Activated naive CD8-positive, alpha-beta T cell treated with anti-CD3 and anti-CD28 coated beads for 36 hours (primary cell): ENCODE data around the gene RNF181. TPM values are rescaled to one million over a fixed set of nuclear protein-coding genes. Genes with fewer than 3 reads are reported as not detected.

ENCODE experiments used
- DNase-seq: peaks from one replicate; pipeline ENCODE4 v3.0.0; 2021
- H3K27ac Mint-ChIP-seq: one replicate; pipeline ENCODE4 v1.8.0; 2022; ENCODE audit warnings: mild to moderate bottlenecking, moderate library complexity, mixed read lengths
- H3K27me3 Mint-ChIP-seq: one replicate; pipeline ENCODE4 v1.8.0; 2022; ENCODE audit warnings: mild to moderate bottlenecking, mixed read lengths
- H3K36me3 Mint-ChIP-seq: one replicate; pipeline ENCODE4 v1.8.0; 2021; ENCODE audit warnings: mild to moderate bottlenecking, mixed read lengths
- H3K4me1 Mint-ChIP-seq: one replicate; pipeline ENCODE4 v1.8.0; 2021; ENCODE audit warnings: mixed read lengths
- H3K4me3 Mint-ChIP-seq: one replicate; pipeline ENCODE4 v1.8.0; 2022; ENCODE audit warnings: mild to moderate bottlenecking, moderate library complexity, mixed read lengths
- H3K9me3 Mint-ChIP-seq: one replicate; pipeline ENCODE4 v1.8.0; 2022; ENCODE audit warnings: mixed read lengths
- total RNA-seq, 2 experiments: library from RNA; stranded (reverse); gene quantifications; one replicate each; pipeline ENCODE4 v1.2.3, GENCODE V29; 2021

The RNF181 gene
- total RNA-seq, 2 experiments from 2014 or later = 90.9 to 104 TPM

- peak overlapping the region; percentile 95 for H3K27ac Mint-ChIP-seq
- peaks cover 40% of the 10 kb centered on the region for H3K4me1 Mint-ChIP-seq
- H3K27me3 Mint-ChIP-seq = no peaks in the 10 kb centered on the region
- H3K9me3 Mint-ChIP-seq = no peaks in the 10 kb centered on the region
- peak overlapping the region; percentile 98 for H3K4me3 Mint-ChIP-seq
- peaks cover 3% of the 10 kb centered on the region for H3K36me3 Mint-ChIP-seq
- peak; percentile 42 for DNase-seq
Observed at GRCh38 chr2:85560812-85561279, 34.7 kb upstream of the RNF181 start.

- peak; percentile 93 for DNase-seq
- Mint-ChIP-seq H3K4me1 (peaks cover 40% of the 10 kb centered on the region), H3K27ac (peak within 1 kb of the TSS; percentile 95), H3K36me3 (peaks cover 2% of the 10 kb centered on the region), H3K27me3 (no peaks in the 10 kb centered on the region), H3K9me3 (no peaks in the 10 kb centered on the region), H3K4me3 (peak within 1 kb of the TSS; percentile 98)
Observed at GRCh38 chr2:85561280-85562212, 34.0 kb upstream of the RNF181 start, which contains the start of gene GGCX. TSS of gene GGCX (minus strand) at chr2:85561493. CDS start at chr2:85561428, 65 bp downstream.

- no peaks in the 10 kb centered on the region for H3K36me3 Mint-ChIP-seq
- no peaks in the 10 kb centered on the region for H3K9me3 Mint-ChIP-seq
- no peak for DNase-seq
- H3K4me1 Mint-ChIP-seq = peaks cover 31% of the 10 kb centered on the region
- no peaks in the 10 kb centered on the region for H3K27me3 Mint-ChIP-seq
- no peak overlapping the region for H3K4me3 Mint-ChIP-seq
- H3K27ac Mint-ChIP-seq = peak overlapping the region; percentile 18
Observed at GRCh38 chr2:85564144-85564563, 31.4 kb upstream of the RNF181 start.

- H3K4me3 Mint-ChIP-seq = no peak overlapping the region
- no peak overlapping the region for H3K27ac Mint-ChIP-seq
- peaks cover 12% of the 10 kb centered on the region for H3K4me1 Mint-ChIP-seq
- H3K27me3 Mint-ChIP-seq = no peaks in the 10 kb centered on the region
- no peak for DNase-seq
- no peaks in the 10 kb centered on the region for H3K9me3 Mint-ChIP-seq
- no peaks in the 10 kb centered on the region for H3K36me3 Mint-ChIP-seq
Observed at GRCh38 chr2:85566265-85566664, 29.3 kb upstream of the RNF181 start.

GRCh38 chr2:85575739-85576138 is 19.8 kb upstream of the RNF181 start:
- Mint-ChIP-seq H3K4me3 (no peak overlapping the region), H3K4me1 (peaks cover 24% of the 10 kb centered on the region), H3K27me3 (no peaks in the 10 kb centered on the region), H3K36me3 (peaks cover 6% of the 10 kb centered on the region), H3K27ac (no peak overlapping the region), H3K9me3 (no peaks in the 10 kb centered on the region)
- DNase-seq = no peak

GRCh38 chr2:85577063-85577385 is 18.5 kb upstream of the RNF181 start:
- Mint-ChIP-seq H3K36me3 (peaks cover 11% of the 10 kb centered on the region), H3K27ac (peak overlapping the region; percentile 89), H3K4me1 (peaks cover 28% of the 10 kb centered on the region), H3K4me3 (peak overlapping the region; percentile 96), H3K9me3 (no peaks in the 10 kb centered on the region), H3K27me3 (no peaks in the 10 kb centered on the region)
- no peak for DNase-seq

- peaks cover 15% of the 10 kb centered on the region for H3K36me3 Mint-ChIP-seq
- H3K4me3 Mint-ChIP-seq = peak within 1 kb of the TSS; percentile 96
- DNase-seq = peak; percentile 67
- peak within 1 kb of the TSS; percentile 89 for H3K27ac Mint-ChIP-seq
- peaks cover 32% of the 10 kb centered on the region for H3K4me1 Mint-ChIP-seq
- H3K9me3 Mint-ChIP-seq = no peaks in the 10 kb centered on the region
- H3K27me3 Mint-ChIP-seq = no peaks in the 10 kb centered on the region
Observed at GRCh38 chr2:85577386-85578242, 17.9 kb upstream of the RNF181 start, which contains the start of gene VAMP8. TSS of gene VAMP8 (plus strand) at chr2:85577586. CDS start at chr2:85577647, 61 bp downstream.

GRCh38 chr2:85578243-85579180 is 17.0 kb upstream of the RNF181 start:
- no peaks in the 10 kb centered on the region for H3K9me3 Mint-ChIP-seq
- DNase-seq = peak; percentile 32
- H3K4me1 Mint-ChIP-seq = peaks cover 37% of the 10 kb centered on the region
- peaks cover 22% of the 10 kb centered on the region for H3K36me3 Mint-ChIP-seq
- H3K27me3 Mint-ChIP-seq = no peaks in the 10 kb centered on the region
- H3K4me3 Mint-ChIP-seq = peak overlapping the region; percentile 96
- peak overlapping the region; percentile 89 for H3K27ac Mint-ChIP-seq

- Mint-ChIP-seq H3K27ac (peak overlapping the region; percentile 89), H3K9me3 (no peaks in the 10 kb centered on the region), H3K4me1 (peaks cover 42% of the 10 kb centered on the region), H3K27me3 (no peaks in the 10 kb centered on the region), H3K36me3 (peaks cover 22% of the 10 kb centered on the region), H3K4me3 (peak overlapping the region; percentile 96)
- DNase-seq = no peak
Observed at GRCh38 chr2:85579266-85579935, 16.1 kb upstream of the RNF181 start.

- Mint-ChIP-seq H3K36me3 (peaks cover 22% of the 10 kb centered on the region), H3K4me1 (peaks cover 47% of the 10 kb centered on the region), H3K27ac (peak overlapping the region; percentile 89), H3K9me3 (no peaks in the 10 kb centered on the region), H3K27me3 (no peaks in the 10 kb centered on the region), H3K4me3 (no peak overlapping the region)
- no peak for DNase-seq
Observed at GRCh38 chr2:85580206-85580605, 15.3 kb upstream of the RNF181 start.

GRCh38 chr2:85582492-85582891 is 13.1 kb upstream of the RNF181 start:
- Mint-ChIP-seq H3K27ac (no peak overlapping the region), H3K4me1 (peaks cover 58% of the 10 kb centered on the region), H3K36me3 (peaks cover 22% of the 10 kb centered on the region), H3K9me3 (no peaks in the 10 kb centered on the region), H3K27me3 (no peaks in the 10 kb centered on the region), H3K4me3 (no peak overlapping the region)
- DNase-seq = no peak

- Mint-ChIP-seq H3K4me3 (peak overlapping the region; percentile 78), H3K27me3 (no peaks in the 10 kb centered on the region), H3K9me3 (no peaks in the 10 kb centered on the region), H3K27ac (peak overlapping the region; percentile 82), H3K36me3 (peaks cover 20% of the 10 kb centered on the region), H3K4me1 (peaks cover 57% of the 10 kb centered on the region)
- no peak for DNase-seq
Observed at GRCh38 chr2:85583667-85584353, 11.7 kb upstream of the RNF181 start.

- H3K27me3 Mint-ChIP-seq = no peaks in the 10 kb centered on the region
- peak within 1 kb of the TSS; percentile 91 for H3K27ac Mint-ChIP-seq
- peak; percentile 54 for DNase-seq
- H3K36me3 Mint-ChIP-seq = peaks cover 18% of the 10 kb centered on the region
- H3K9me3 Mint-ChIP-seq = no peaks in the 10 kb centered on the region
- H3K4me1 Mint-ChIP-seq = peaks cover 51% of the 10 kb centered on the region
- H3K4me3 Mint-ChIP-seq = peak within 1 kb of the TSS; percentile 82
Observed at GRCh38 chr2:85584354-85584856, 11.1 kb upstream of the RNF181 start, which contains the start of gene VAMP5. TSS of gene VAMP5 (plus strand) at chr2:85584431. CDS start at chr2:85584491, 60 bp downstream.
